ENCODE measurements around the gene CEP41. TPM values are rescaled to one million over a fixed set of nuclear protein-coding genes. Genes with fewer than 3 reads are reported as not detected.

Gene CEP41
- total RNA-seq, 6 experiments from 2014 or later, result 2.6 to 11.7 (median 4.6) TPM

DNA sequence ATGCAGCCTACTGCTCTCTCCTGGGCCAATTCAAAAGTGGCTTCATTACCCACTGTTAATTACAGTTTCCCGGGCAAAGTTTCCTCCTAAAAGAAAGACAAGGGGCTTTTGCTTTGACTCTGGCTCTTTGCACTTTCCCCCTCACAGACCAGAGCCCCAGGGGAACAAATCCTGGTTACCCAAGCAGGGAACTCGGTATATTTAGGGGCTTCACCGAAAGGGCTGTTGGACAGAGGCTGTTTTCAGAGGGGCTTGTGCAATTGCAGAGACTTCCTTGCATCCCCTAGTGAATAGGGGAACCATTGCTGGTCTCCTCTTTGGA lies 53.5 kb downstream of the CEP41 start:
- no peaks in the 10 kb centered on the region for H3K27me3 ChIP-seq
- whole genome bisulfite sequencing (ENCODE audit: insufficient coverage, low coverage, low lambda C conversion rate, missing lambda C conversion rate), result 66% methylated on average over 3 of the region's 3 CpGs
- H3K4me1 ChIP-seq, result no peaks in the 10 kb centered on the region
- no peak overlapping the region for H3K4me3 ChIP-seq
- no peaks in the 10 kb centered on the region for H3K9me3 ChIP-seq
- no peak overlapping the region for H3K27ac ChIP-seq
- DNase-seq (no peak), ATAC-seq (no peak)
- intact Hi-C loops (cut with DNase I), result no loop called here
- no peak for TF ChIP-seq POLR2A (IDR thresholded peaks at IDR 0.05)
- TF ChIP-seq, protein P1, sequence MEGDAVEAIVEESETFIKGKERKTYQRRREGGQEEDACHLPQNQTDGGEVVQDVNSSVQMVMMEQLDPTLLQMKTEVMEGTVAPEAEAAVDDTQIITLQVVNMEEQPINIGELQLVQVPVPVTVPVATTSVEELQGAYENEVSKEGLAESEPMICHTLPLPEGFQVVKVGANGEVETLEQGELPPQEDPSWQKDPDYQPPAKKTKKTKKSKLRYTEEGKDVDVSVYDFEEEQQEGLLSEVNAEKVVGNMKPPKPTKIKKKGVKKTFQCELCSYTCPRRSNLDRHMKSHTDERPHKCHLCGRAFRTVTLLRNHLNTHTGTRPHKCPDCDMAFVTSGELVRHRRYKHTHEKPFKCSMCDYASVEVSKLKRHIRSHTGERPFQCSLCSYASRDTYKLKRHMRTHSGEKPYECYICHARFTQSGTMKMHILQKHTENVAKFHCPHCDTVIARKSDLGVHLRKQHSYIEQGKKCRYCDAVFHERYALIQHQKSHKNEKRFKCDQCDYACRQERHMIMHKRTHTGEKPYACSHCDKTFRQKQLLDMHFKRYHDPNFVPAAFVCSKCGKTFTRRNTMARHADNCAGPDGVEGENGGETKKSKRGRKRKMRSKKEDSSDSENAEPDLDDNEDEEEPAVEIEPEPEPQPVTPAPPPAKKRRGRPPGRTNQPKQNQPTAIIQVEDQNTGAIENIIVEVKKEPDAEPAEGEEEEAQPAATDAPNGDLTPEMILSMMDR (IDR thresholded peaks at IDR 0.05), result no peak
- no peaks in the 10 kb centered on the region for H3K36me3 ChIP-seq

DNA sequence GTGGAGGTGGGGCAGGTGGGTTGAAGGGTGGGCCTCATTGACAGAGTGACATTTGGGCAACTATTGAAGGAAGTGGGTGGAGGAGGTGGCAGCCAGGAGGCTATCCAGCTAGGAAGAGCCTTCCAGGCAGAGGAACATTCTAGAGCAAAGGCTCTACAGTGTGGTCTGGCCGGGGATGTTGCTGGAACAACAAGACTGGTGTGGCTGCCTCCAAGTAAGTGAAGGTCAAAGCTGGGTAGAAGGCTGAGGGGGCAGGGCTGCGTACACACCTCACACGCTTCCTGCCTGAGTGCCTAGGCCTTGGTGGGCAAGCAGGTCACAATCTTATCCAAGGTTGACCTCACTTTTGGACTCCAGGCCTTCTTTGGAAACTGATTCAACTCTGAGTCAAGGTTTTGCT lies 53.9 kb downstream of the CEP41 start:
- Histone ChIP-seq H3K4me3 (no peak overlapping the region), H3K4me1 (no peaks in the 10 kb centered on the region), H3K9me3 (no peaks in the 10 kb centered on the region), H3K36me3 (no peaks in the 10 kb centered on the region), H3K27me3 (no peaks in the 10 kb centered on the region), H3K27ac (no peak overlapping the region)
- ATAC-seq, result no peak
- intact Hi-C loops (cut with DNase I), result no loop called here
- no CpG with 5 or more reads among the region's 3 CpGs for WGBS (ENCODE audit: insufficient coverage, low coverage, low lambda C conversion rate, missing lambda C conversion rate)
- DNase-seq, result peak in 1 of 3 donors; percentile 28
- TF ChIP-seq, protein P1 (IDR thresholded peaks at IDR 0.05), result no peak
- TF ChIP-seq POLR2A (IDR thresholded peaks at IDR 0.05), result no peak

DNA sequence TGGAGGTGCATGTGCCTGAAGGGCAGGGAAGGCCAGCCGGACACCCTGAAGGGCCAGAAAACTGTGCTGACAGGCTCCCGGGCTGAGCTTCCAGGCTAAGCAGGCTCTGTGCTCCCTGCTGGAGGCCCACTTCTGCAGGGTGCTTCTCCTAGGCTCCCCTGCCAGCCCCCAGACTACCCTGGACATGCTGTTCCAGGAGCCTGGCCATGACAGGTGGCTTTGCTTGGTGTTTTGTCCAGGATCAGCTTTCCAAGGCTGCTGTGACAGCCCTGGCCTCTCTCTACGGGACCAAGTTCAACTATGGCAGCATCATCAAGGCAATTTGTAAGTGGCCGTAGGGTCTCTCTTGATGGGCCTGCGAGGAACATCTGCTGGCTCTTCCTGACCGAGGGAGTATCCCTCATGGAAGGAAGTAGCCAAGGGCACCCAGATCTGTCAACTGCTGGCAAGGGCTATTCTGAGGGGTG lies 55.2 kb downstream of the CEP41 start:
- ATAC-seq, result no peak
- no peak overlapping the region for H3K27ac ChIP-seq
- 100% methylated on average over 1 of the region's 6 CpGs for WGBS (ENCODE audit: insufficient coverage, low coverage, low lambda C conversion rate, missing lambda C conversion rate)
- H3K27me3 ChIP-seq, result no peaks in the 10 kb centered on the region
- H3K9me3 ChIP-seq, result no peaks in the 10 kb centered on the region
- intact Hi-C loops (cut with DNase I), result no loop called here
- no peak overlapping the region for H3K4me3 ChIP-seq
- DNase-seq, result peak in 1 of 3 donors; percentile 27
- no peaks in the 10 kb centered on the region for H3K4me1 ChIP-seq
- TF ChIP-seq, protein P1 (IDR thresholded peaks at IDR 0.05), result no peak
- no peak for TF ChIP-seq POLR2A (IDR thresholded peaks at IDR 0.05)
- no peaks in the 10 kb centered on the region for H3K36me3 ChIP-seq

DNA sequence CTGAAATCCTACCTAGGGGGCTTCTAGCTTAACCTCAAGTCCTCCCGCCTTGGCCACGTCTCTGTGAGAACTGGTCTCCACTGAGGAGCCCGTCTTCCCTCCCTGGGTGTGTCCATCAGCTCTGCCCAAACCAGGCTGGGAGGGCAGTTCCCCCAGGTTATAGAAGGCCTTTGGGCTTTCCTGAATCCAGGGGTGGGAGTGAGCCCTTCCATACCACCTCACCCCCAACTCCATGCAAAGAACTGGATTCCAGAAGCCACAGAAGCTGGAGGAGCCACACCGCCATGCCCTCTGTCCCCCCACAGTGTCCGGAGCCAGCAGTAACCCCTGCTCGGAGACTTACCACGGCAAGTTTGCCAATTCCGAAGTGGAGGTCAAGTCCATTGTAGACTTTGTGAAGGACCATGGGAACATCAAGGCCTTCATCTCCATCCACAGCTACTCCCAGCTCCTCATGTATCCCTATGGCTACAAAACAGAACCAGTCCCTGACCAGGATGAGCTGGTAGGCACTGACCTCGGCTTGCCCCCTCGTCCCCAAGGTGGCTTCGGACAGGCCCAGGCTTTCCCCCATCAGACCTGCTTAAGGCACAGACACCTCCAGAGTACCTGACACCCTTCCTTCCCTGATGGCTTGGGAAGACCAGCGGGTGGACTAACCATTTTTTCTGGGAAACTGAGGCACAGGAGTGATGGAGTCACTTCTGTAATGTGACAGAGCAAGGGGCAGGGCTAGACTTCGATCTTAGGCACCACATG lies 55.8 kb downstream of the CEP41 start:
- DNase-seq (peak in 1 of 3 donors; percentile 26), ATAC-seq (no peak)
- no CpG with 5 or more reads among the region's 13 CpGs for WGBS (ENCODE audit: insufficient coverage, low coverage, low lambda C conversion rate, missing lambda C conversion rate)
- no peak overlapping the region for H3K4me3 ChIP-seq
- H3K36me3 ChIP-seq, result no peaks in the 10 kb centered on the region
- H3K27ac ChIP-seq, result no peak overlapping the region
- no peaks in the 10 kb centered on the region for H3K9me3 ChIP-seq
- intact Hi-C loops (cut with DNase I), result no loop called here
- H3K27me3 ChIP-seq, result no peaks in the 10 kb centered on the region
- TF ChIP-seq, protein P1 (IDR thresholded peaks at IDR 0.05), result no peak
- TF ChIP-seq POLR2A (IDR thresholded peaks at IDR 0.05), result no peak
- no peaks in the 10 kb centered on the region for H3K4me1 ChIP-seq
